B cell (primary cell): ENCODE data around the gene MAPKAP1. TPM values are rescaled to one million over a fixed set of nuclear protein-coding genes. Genes with fewer than 3 reads are reported as not detected.

Experiments
- ATAC-seq: fragments of 200-7000 bp; cut with Tn5 transposase; one replicate; pipeline ENCODE4 v1.10.0; 2021; ENCODE audit warnings: low read depth, mild to moderate bottlenecking, moderate number of reproducible peaks, moderate library complexity
- CTCF ChIA-PET: fragments of 350-600 bp; sonication (Branson Sonifier 250); formaldehyde crosslinking; loops from one replicate; lab custom pipeline; 2021; ENCODE audit warnings: antibody characterized with exemption, inconsistent platforms; lab: Charles Lee
- POLR2A ChIA-PET: fragments of 350-600 bp; sonication (Branson Sonifier 250); formaldehyde crosslinking; loops from one replicate; lab custom pipeline; 2021; ENCODE audit warnings: antibody characterized with exemption; lab: Charles Lee
- DNase-seq: peaks from one replicate; pipeline ENCODE4 v3.0.0; 2013
- H2AFZ ChIP-seq: 2 replicates; pipeline ENCODE4 v1.6.1; 2012; ENCODE audit warnings: mild to moderate bottlenecking, low read depth, low read length; ENCODE audit not compliant: insufficient read depth, poor library complexity, severe bottlenecking
- H3K27ac ChIP-seq, 2 donors: 1 replicate in 1 of 2; 2 replicates in 1 of 2; pipeline ENCODE4 v1.5.1; 2012 to 2013; ENCODE audit warnings: low read length in 2 of 2, mild to moderate bottlenecking in 2 of 2, moderate library complexity in 1 of 2
- H3K27me3 ChIP-seq, 4 experiments: fragments of 200-600 bp in 1 of 4; sonication (generic) in 1 of 4; replicated peaks in 1 of 4; 1 replicate in 2 of 4; 2 replicates in 2 of 4; pipeline versions ENCODE4 v1.6.1 to v1.7.0; 2013 to 2016; ENCODE audit warnings: low read length in 3 of 4, mild to moderate bottlenecking in 2 of 4, mixed read lengths in 1 of 4, moderate library complexity in 1 of 4; ENCODE audit not compliant: insufficient read depth in 4 of 4, control insufficient read depth in 3 of 4; ENCODE audit errors: control extremely low read depth in 1 of 4
- H3K36me3 ChIP-seq, 2 experiments: replicated peaks in 1 of 2; 1 replicate in 1 of 2; 2 replicates in 1 of 2; pipeline versions ENCODE4 v1.6.1 to v1.7.1; 2013; ENCODE audit warnings: low read length in 1 of 2; ENCODE audit not compliant: insufficient read depth in 2 of 2, control insufficient read depth in 1 of 2; ENCODE audit errors: control extremely low read depth in 1 of 2, extremely low read depth in 1 of 2
- H3K4me1 ChIP-seq, 2 donors: fragments of 200-600 bp in 1 of 2; sonication (generic) in 1 of 2; 1 replicate in 1 of 2; 2 replicates in 1 of 2; pipeline versions ENCODE4 v1.5.1 to v1.6.1; 2013 to 2017; ENCODE audit warnings: low read length in 2 of 2; ENCODE audit not compliant: control insufficient read depth in 2 of 2, insufficient read depth in 2 of 2
- H3K4me2 ChIP-seq: replicated peaks from 2 replicates; pipeline ENCODE3; 2012; ENCODE audit warnings: mild to moderate bottlenecking, low read depth, low read length; ENCODE audit not compliant: poor library complexity, severe bottlenecking
- H3K4me3 ChIP-seq, 5 experiments: fragments of 200-600 bp in 1 of 5; sonication (generic) in 1 of 5; 1 replicate in 3 of 5; 2 replicates in 2 of 5; pipeline versions ENCODE4 v1.5.1 to v1.7.0; 2011 to 2016; ENCODE audit warnings: low read length in 4 of 5, mild to moderate bottlenecking in 4 of 5, low read depth in 2 of 5, control low read depth in 1 of 5, moderate library complexity in 1 of 5; ENCODE audit not compliant: insufficient read depth in 1 of 5; ENCODE audit errors: control extremely low read depth in 1 of 5, extremely low read depth in 1 of 5
- H3K79me2 ChIP-seq: fragments of 200-600 bp; sonication (generic); one replicate; pipeline ENCODE4 v1.6.0; 2016; ENCODE audit warnings: low read length; ENCODE audit not compliant: control insufficient read depth, insufficient read depth
- H3K9ac ChIP-seq: fragments of 200-600 bp; sonication (generic); 2 replicates; pipeline ENCODE4 v1.6.1; 2017; ENCODE audit warnings: mild to moderate bottlenecking, low read length, moderate library complexity
- H3K9me3 ChIP-seq, 3 donors: one replicate each; pipeline versions ENCODE4 v1.6.1 to v1.7.1; 2013; ENCODE audit warnings: low read length in 2 of 3; ENCODE audit not compliant: control insufficient read depth in 2 of 3, insufficient read depth in 1 of 3; ENCODE audit errors: control extremely low read depth in 1 of 3
- H4K20me1 ChIP-seq: 2 replicates; pipeline ENCODE4 v1.6.0; 2012; ENCODE audit warnings: mild to moderate bottlenecking, low read length; ENCODE audit not compliant: insufficient read depth, control insufficient read depth, poor library complexity, severe bottlenecking
- H3K27ac Mint-ChIP-seq: one replicate; pipeline ENCODE4 v1.8.0; 2021; ENCODE audit warnings: mixed read lengths
- H3K27me3 Mint-ChIP-seq: one replicate; pipeline ENCODE4 v1.8.0; 2021; ENCODE audit warnings: mixed read lengths
- H3K4me1 Mint-ChIP-seq: one replicate; pipeline ENCODE4 v1.8.0; 2021; ENCODE audit warnings: mixed read lengths
- H3K4me3 Mint-ChIP-seq: one replicate; pipeline ENCODE4 v1.8.0; 2021; ENCODE audit warnings: mixed read lengths
- H3K9me3 Mint-ChIP-seq: one replicate; pipeline ENCODE4 v1.8.0; 2022; ENCODE audit warnings: mixed read lengths; ENCODE audit not compliant: insufficient read depth
- EZH2 ChIP-seq: IDR thresholded peaks from 2 replicates; pipeline ENCODE4 v1.6.1; 2012; ENCODE audit warnings: borderline replicate concordance, low read depth, mild to moderate bottlenecking, moderate library complexity, low read length; ENCODE audit not compliant: insufficient read depth, poor library complexity, severe bottlenecking
- WGBS: methylation state at CpG from one replicate; pipeline ENCODE4 v1.1.5; 2013; ENCODE audit warnings: missing lambda C conversion rate; ENCODE audit not compliant: insufficient coverage; 5-methylcytosine and 5-hydroxymethylcytosine counted together
- intact Hi-C: fragments of 100-400 bp; cut with micrococcal nuclease; formaldehyde crosslinking; loops from one replicate; pipeline ENCODE4 v1.10.0; 2022
- polyA plus RNA-seq: library from polyadenylated mRNA; depleted of rRNA; stranded (reverse); fragments of >200 nt; gene quantifications from 2 replicates; pipeline ENCODE4 v1.2.3, GENCODE V29; 2012
- total RNA-seq, 2 donors: library from RNA; stranded (reverse); fragments of 120-200 nt in 1 of 2; gene quantifications; 1 replicate in 1 of 2; 2 replicates in 1 of 2; pipeline versions ENCODE4 v1.2.3 to v1.2.4, GENCODE V29; 2013 to 2022
- TF ChIP-seq, protein P1 (sequence below): fragments of 200-600 bp; IDR thresholded peaks from one replicate; pipeline ENCODE4 v1.8.0; 2022; ENCODE audit warnings: antibody characterized with exemption, mild to moderate bottlenecking

The MAPKAP1 gene
- total and polyA plus RNA-seq, 2 donors (not counting 1 experiment from before 2014, with no cell fraction given), result 51.6 to 62.4 TPM

DNA sequence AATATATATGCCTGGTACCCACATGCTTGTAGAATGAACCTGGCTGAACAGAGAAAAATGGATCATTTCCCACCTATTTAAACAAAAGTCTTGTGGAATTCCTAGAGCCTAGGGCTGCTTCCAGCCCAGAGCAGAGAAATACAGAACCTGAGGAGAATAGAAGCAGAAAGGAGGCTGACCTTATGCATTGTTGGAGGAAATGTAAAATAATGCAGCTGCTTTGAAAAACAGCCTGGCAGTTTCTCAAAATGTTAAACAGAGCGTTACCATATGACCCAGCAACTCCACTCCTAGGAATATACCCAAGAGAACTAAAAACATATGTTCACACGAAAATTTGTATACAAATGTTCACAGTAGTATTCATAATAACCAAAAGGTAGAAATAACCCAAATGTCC, 15.1 kb downstream of the MAPKAP1 start:
- intact Hi-C loops, result no loop called here
- H3K9ac ChIP-seq, result no peak overlapping the region
- Mint-ChIP-seq H3K27ac (no peak overlapping the region), H3K4me3 (no peak overlapping the region), H3K4me1 (peaks cover 35% of the 10 kb centered on the region), H3K27me3 (no peaks in the 10 kb centered on the region), H3K9me3 (no peaks in the 10 kb centered on the region)
- no peaks in the 10 kb centered on the region for H3K9me3 ChIP-seq
- peaks cover 8 to 9% of the 10 kb centered on the region in 2 donors for H3K4me1 ChIP-seq
- peaks cover 0 to 4% of the 10 kb centered on the region in 2 experiments for H3K36me3 ChIP-seq
- POLR2A ChIA-PET, result no interaction called here
- no peak overlapping the region for H3K4me3 ChIP-seq
- no peak overlapping the region for H3K27ac ChIP-seq
- TF ChIP-seq, protein P1, sequence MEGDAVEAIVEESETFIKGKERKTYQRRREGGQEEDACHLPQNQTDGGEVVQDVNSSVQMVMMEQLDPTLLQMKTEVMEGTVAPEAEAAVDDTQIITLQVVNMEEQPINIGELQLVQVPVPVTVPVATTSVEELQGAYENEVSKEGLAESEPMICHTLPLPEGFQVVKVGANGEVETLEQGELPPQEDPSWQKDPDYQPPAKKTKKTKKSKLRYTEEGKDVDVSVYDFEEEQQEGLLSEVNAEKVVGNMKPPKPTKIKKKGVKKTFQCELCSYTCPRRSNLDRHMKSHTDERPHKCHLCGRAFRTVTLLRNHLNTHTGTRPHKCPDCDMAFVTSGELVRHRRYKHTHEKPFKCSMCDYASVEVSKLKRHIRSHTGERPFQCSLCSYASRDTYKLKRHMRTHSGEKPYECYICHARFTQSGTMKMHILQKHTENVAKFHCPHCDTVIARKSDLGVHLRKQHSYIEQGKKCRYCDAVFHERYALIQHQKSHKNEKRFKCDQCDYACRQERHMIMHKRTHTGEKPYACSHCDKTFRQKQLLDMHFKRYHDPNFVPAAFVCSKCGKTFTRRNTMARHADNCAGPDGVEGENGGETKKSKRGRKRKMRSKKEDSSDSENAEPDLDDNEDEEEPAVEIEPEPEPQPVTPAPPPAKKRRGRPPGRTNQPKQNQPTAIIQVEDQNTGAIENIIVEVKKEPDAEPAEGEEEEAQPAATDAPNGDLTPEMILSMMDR, result no peak
- TF ChIP-seq EZH2, result no peak
- no peaks in the 10 kb centered on the region for H3K27me3 ChIP-seq
- CTCF ChIA-PET, result interaction anchor here (0.7 kb wide), 1 partner anchor 117 kb away, joined by 3 read pairs; no protein-coding TSS in a partner anchor
- ATAC-seq, result no peak
- DNase-seq, result no peak
- peaks cover 25% of the 10 kb centered on the region for H4K20me1 ChIP-seq
- H3K4me2 ChIP-seq, result no peak overlapping the region
- H3K79me2 ChIP-seq, result peaks cover 88% of the 10 kb centered on the region
- H2AFZ ChIP-seq, result no peak overlapping the region
- WGBS, result no CpG with 5 or more reads among the region's 2 CpGs

DNA sequence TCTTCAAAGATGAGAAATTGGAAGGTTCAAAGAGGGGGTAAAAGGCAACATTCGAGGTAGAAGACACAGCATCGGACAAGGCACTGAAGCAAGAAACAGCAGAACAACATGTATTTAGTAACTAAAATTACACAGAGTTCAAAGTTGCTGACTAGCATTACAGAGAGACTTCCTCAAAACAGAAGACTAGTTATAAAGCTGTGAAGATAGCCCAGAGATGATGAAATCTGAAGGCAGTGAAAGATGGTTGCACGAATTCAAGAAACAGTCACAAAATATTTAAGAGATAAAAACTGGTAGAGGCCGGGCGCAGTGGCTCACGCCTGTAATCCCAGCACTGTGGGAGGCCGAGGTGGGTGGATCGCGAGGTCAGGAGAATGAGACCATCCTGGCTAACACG, 16.3 kb downstream of the MAPKAP1 start:
- Histone ChIP-seq H3K79me2 (peaks cover 88% of the 10 kb centered on the region), H3K4me2 (no peak overlapping the region), H3K36me3 (peaks cover 0 to 5% of the 10 kb centered on the region in 2 experiments), H3K27ac (no peak overlapping the region), H3K4me3 (no peak overlapping the region), H3K9me3 (no peaks in the 10 kb centered on the region), H4K20me1 (peaks cover 25% of the 10 kb centered on the region), H3K27me3 (no peaks in the 10 kb centered on the region), H3K9ac (no peak overlapping the region), H2AFZ (no peak overlapping the region), H3K4me1 (no peaks in the 10 kb centered on the region)
- no peak for ATAC-seq
- H3K27me3 Mint-ChIP-seq, result no peaks in the 10 kb centered on the region
- whole genome bisulfite sequencing, result no CpG with 5 or more reads among the region's 10 CpGs
- no peak for TF ChIP-seq EZH2
- TF ChIP-seq, protein P1, result no peak
- DNase-seq, result no peak
- CTCF ChIA-PET, result no interaction called here
- no peaks in the 10 kb centered on the region for H3K9me3 Mint-ChIP-seq
- H3K27ac Mint-ChIP-seq, result peak overlapping the region; percentile 34
- intact Hi-C loops, result no loop called here
- no peak overlapping the region for H3K4me3 Mint-ChIP-seq
- peaks cover 27% of the 10 kb centered on the region for H3K4me1 Mint-ChIP-seq
- POLR2A ChIA-PET, result no interaction called here
